IPS DF 6.9 (cell line): ENCODE results near the gene CD1C.

Source experiments
- DNase-seq: peaks from one replicate; pipeline ENCODE4 v3.0.0-alpha.2; 2013; ENCODE audit warnings: low read depth, low spot score
- H3K27ac ChIP-seq: one replicate; pipeline ENCODE4 v1.5.1; 2013; ENCODE audit warnings: low read length, control low read depth
- H3K27me3 ChIP-seq: 2 replicates; pipeline ENCODE4 v1.6.1; 2013; ENCODE audit warnings: mild to moderate bottlenecking, low read length; ENCODE audit not compliant: control insufficient read depth, insufficient read depth
- H3K36me3 ChIP-seq: 2 replicates; pipeline ENCODE4 v1.6.1; 2013; ENCODE audit warnings: low read length; ENCODE audit not compliant: control insufficient read depth, insufficient read depth
- H3K4me1 ChIP-seq: 2 replicates; pipeline ENCODE4 v1.6.1; 2013; ENCODE audit warnings: low read length; ENCODE audit not compliant: control insufficient read depth, insufficient read depth
- H3K4me3 ChIP-seq: 2 replicates; pipeline ENCODE4 v1.5.1; 2013; ENCODE audit warnings: mild to moderate bottlenecking, low read length
- H3K9me3 ChIP-seq: 2 replicates; pipeline ENCODE4 v1.6.1; 2013; ENCODE audit warnings: low read length, inconsistent platforms; ENCODE audit not compliant: control insufficient read depth, insufficient read depth
- WGBS: extraction: QIAGEN DNeasy Blood & Tissue Kit; methylation state at CpG from one replicate; pipeline ENCODE4 v1.1.7; 2013; ENCODE audit warnings: mixed read lengths, missing lambda C conversion rate; ENCODE audit not compliant: insufficient read length, insufficient coverage; 5-methylcytosine and 5-hydroxymethylcytosine counted together

CD1C gene

DNA sequence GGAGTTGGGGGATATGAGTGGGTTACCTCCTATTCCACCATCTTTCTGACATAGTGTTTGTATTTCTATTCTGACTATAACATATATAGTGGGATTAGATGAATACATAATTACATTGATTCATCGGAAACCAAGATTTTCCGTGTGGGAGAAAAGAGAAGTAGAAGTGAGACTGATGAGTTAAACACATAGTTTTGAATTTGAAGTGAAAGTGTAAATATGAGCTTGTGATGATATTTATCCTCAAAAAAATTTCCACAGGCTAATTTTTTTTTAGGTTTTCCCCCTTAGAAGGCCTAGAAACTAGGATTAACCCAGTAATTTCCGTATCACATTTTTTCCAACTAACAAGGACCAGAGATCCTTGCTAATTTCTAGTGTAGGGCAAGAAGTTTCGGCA, 34.7 kb downstream of the CD1C start:
- no CpG with 5 or more reads among the region's 4 CpGs for WGBS
- no peaks in the 10 kb centered on the region for H3K36me3 ChIP-seq
- no peak overlapping the region for H3K27ac ChIP-seq
- H3K4me3 ChIP-seq = no peak overlapping the region
- H3K4me1 ChIP-seq = no peaks in the 10 kb centered on the region
- H3K9me3 ChIP-seq = no peaks in the 10 kb centered on the region
- DNase-seq = no peak
- H3K27me3 ChIP-seq = no peaks in the 10 kb centered on the region

DNA sequence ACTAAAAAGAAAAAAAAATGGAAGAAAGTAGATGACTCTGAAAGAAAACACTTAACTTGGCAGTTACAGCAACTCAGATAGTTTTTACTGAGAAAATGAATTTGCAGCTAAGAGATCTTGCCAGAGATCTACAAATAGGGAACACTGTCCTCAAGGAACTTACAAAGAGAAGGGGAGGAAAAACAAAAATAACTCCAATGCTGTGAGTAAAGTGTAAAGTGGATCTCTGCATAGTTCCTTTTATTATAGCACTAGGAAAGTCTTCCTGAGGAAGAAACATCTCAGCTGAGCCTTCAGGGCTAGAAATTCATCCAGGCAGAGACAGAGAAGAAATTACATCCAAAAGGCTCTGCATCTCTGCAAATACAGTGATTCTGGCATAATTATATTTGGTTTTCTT, 37.8 kb downstream of the CD1C start:
- no peak for DNase-seq
- Histone ChIP-seq H3K4me1 (no peaks in the 10 kb centered on the region), H3K27ac (no peak overlapping the region), H3K27me3 (no peaks in the 10 kb centered on the region), H3K4me3 (no peak overlapping the region), H3K36me3 (no peaks in the 10 kb centered on the region), H3K9me3 (no peaks in the 10 kb centered on the region)

DNA sequence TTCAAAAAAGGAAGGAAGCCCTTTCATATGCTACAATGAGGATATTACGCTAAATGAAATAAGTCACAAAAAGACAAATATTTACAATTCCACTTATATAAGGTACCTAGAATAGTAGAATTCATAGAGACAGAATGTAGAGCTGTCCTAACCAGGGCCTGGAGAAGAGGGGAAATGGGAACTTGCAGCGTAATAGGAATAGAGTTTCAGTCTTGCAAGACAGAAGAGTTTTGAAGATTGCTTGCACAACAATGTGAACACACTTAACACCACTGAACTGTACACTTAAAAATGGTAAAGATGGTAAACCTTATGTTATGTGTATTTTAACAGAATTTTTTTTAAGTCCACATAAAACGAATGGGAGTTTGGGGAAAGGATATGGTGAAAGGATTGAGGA, 38.7 kb downstream of the CD1C start:
- Histone ChIP-seq H3K27ac (no peak overlapping the region), H3K4me3 (no peak overlapping the region), H3K9me3 (no peaks in the 10 kb centered on the region), H3K36me3 (no peaks in the 10 kb centered on the region), H3K4me1 (no peaks in the 10 kb centered on the region), H3K27me3 (no peaks in the 10 kb centered on the region)
- DNase-seq = no peak
- WGBS = 100% methylated on average over 1 of the region's 3 CpGs

DNA sequence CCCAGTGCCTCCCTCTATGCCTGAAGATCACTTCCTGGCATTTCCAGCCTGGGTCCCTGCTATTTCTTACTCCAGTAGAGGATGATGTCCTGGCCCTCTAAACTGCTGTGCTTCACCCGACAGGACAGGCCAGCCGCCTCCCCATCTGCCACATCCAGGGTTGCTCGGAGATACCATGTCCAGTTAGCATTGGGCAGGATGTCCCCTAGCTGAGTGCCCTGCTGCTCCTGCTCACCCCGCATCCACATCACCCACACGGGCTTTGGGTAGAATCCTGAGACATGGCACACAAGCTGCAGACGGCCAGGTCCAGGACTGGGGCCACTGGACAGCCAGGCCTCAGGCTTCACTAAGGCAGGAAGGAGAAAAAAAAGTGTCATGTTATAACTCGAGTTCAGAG, 39.6 kb downstream of the CD1C start:
- no peaks in the 10 kb centered on the region for H3K36me3 ChIP-seq
- DNase-seq = no peak
- no peaks in the 10 kb centered on the region for H3K4me1 ChIP-seq
- no peaks in the 10 kb centered on the region for H3K27me3 ChIP-seq
- no peak overlapping the region for H3K27ac ChIP-seq
- no peak overlapping the region for H3K4me3 ChIP-seq
- H3K9me3 ChIP-seq = no peaks in the 10 kb centered on the region
- WGBS = no CpG with 5 or more reads among the region's 7 CpGs

DNA sequence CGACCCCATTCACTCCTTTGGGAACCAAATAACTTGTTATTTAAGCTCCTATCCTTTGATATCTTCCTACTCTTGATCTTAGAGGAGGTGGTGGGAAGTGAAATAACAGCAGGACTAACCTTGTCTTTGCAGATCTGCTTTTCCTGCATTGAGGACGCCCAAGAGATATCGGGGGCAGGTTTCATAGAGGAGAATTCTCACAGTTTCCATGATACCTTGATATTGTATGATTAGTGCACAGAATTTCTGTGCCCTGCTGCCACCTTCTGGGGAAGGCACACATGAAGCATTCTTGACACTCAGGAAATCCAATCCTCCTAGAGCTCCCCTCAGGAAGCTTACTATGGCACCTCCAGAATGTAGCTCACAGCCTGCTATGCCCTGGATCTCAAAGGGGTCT, 40.0 kb downstream of the CD1C start:
- Histone ChIP-seq H3K27ac (no peak overlapping the region), H3K4me1 (no peaks in the 10 kb centered on the region), H3K4me3 (no peak overlapping the region), H3K36me3 (no peaks in the 10 kb centered on the region), H3K27me3 (no peaks in the 10 kb centered on the region), H3K9me3 (no peaks in the 10 kb centered on the region)
- no peak for DNase-seq
- WGBS = no CpG with 5 or more reads among the region's 3 CpGs

GRCh38 chr1:158330391-158331105, 40.8 kb downstream of the CD1C start:
- no peaks in the 10 kb centered on the region for H3K36me3 ChIP-seq
- H3K9me3 ChIP-seq = no peaks in the 10 kb centered on the region
- H3K27me3 ChIP-seq = no peaks in the 10 kb centered on the region
- H3K27ac ChIP-seq = no peak overlapping the region
- DNase-seq = no peak
- H3K4me3 ChIP-seq = no peak overlapping the region
- no peaks in the 10 kb centered on the region for H3K4me1 ChIP-seq
- no CpG with 5 or more reads among the region's 11 CpGs for WGBS

GRCh38 chr1:158331106-158331425, 41.3 kb downstream of the CD1C start:
- WGBS = no CpG with 5 or more reads among the region's 1 CpG
- H3K9me3 ChIP-seq = no peaks in the 10 kb centered on the region
- H3K4me3 ChIP-seq = no peak overlapping the region
- H3K27ac ChIP-seq = no peak overlapping the region
- DNase-seq = no peak
- H3K27me3 ChIP-seq = no peaks in the 10 kb centered on the region
- H3K36me3 ChIP-seq = no peaks in the 10 kb centered on the region; the same call in 1 of the 2 replicates
- H3K4me1 ChIP-seq = no peaks in the 10 kb centered on the region; the same call in 1 of the 2 replicates

DNA sequence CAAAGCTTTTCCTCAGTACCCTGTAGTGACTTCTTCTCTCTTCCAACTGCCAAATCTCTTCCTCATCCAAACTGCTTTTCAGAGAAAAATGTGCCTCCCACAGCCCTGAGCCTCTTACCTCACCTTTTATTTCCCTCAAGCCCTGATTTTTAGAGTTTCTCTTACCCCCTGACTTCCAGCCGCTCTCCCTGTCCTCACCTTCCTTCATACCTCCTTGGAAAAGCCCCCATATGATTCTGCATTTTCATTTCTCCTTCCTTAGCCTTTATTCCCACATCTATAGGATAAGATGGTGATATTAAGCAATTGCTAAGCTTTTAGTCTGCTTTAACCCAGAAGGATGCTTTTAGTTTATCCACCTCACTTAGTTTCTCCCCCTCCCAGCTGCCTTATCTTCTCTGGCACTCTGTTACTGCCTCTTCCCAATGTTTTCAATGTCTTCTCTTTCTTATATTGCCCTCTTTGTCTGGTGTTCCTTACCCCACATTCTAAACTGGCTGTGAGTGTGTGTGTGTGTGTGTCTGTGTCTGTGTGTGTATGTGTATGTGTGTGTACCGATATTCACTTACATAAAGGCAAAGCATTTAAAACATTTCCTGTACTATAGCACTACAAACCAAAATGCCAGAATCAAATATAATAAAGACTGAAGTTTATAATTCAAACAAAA, 41.9 kb downstream of the CD1C start, which contains the start of gene CD1B:
TSS of gene CD1B (minus strand) at position 51 of the 670 bp plus-strand sequence. CDS start 108 bp downstream, outside the sequence.
- Histone ChIP-seq H3K36me3 (no peaks in the 10 kb centered on the region; the same call in 1 of the 2 replicates), H3K27ac (no peak within 1 kb of the TSS), H3K4me1 (no peaks in the 10 kb centered on the region; the same call in 1 of the 2 replicates), H3K9me3 (no peaks in the 10 kb centered on the region), H3K27me3 (no peaks in the 10 kb centered on the region), H3K4me3 (no peak within 1 kb of the TSS)
- no CpG with 5 or more reads among the region's 2 CpGs for WGBS
- no peak for DNase-seq

- DNase-seq = no peak
Measured at GRCh38 chr1:158333405-158334155, 43.9 kb downstream of the CD1C start.

GRCh38 chr1:158334526-158335212, 44.9 kb downstream of the CD1C start:
- H3K36me3 ChIP-seq = no peaks in the 10 kb centered on the region; the same call in 1 of the 2 replicates
- no peaks in the 10 kb centered on the region for H3K9me3 ChIP-seq
- no peaks in the 10 kb centered on the region; the same call in 1 of the 2 replicates for H3K4me1 ChIP-seq
- no peak for DNase-seq
- no peak overlapping the region for H3K4me3 ChIP-seq
- no CpG with 5 or more reads among the region's 2 CpGs for WGBS
- H3K27me3 ChIP-seq = no peaks in the 10 kb centered on the region
- no peak overlapping the region for H3K27ac ChIP-seq

More at GRCh38 chr1:158333405-158334155, 43.9 kb downstream of the CD1C start:
- H3K9me3 ChIP-seq = no peaks in the 10 kb centered on the region
- WGBS = no CpG with 5 or more reads among the region's 8 CpGs
- H3K27me3 ChIP-seq = no peaks in the 10 kb centered on the region
- H3K4me3 ChIP-seq = no peak overlapping the region
- no peaks in the 10 kb centered on the region; the same call in 1 of the 2 replicates for H3K4me1 ChIP-seq
- H3K36me3 ChIP-seq = no peaks in the 10 kb centered on the region; the same call in 1 of the 2 replicates
- no peak overlapping the region for H3K27ac ChIP-seq
